HG02852 (cell line): ENCODE measurements around the gene NR1H2.

Experiments
- ATAC-seq: cut with Tn5 transposase; IDR thresholded peaks from one replicate; pipeline ENCODE4 v1.9.1; 2021; ENCODE audit warnings: mild to moderate bottlenecking, moderate library complexity; ENCODE audit not compliant: unreplicated experiment

Gene NR1H2

DNA sequence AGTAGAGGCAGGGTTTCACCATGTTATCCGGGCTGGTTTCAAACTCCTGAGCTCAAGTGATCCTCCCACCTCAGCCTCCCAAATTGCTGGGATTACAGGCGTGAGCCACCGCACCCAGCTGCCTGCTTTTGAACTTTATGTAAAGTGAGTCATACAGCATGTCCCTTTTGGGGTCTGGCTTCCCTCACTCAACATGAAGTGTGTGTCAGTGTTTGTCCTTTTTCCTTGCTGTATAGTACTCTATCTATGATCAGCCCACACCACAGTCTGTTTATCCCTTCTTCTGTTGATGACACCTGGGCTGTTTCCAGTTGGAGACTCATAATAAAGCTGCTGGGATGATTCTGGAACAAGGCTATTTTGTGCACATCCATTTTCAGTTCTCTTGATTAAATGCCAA is 44.6 kb downstream of the NR1H2 start:
- ATAC-seq, result no peak

- ATAC-seq, result no peak
Observed at GRCh38 chr19:50422397-50423278, 46.4 kb downstream of the NR1H2 start.

- no peak for ATAC-seq
Observed at GRCh38 chr19:50423279-50424113, 47.2 kb downstream of the NR1H2 start.

- ATAC-seq, result no peak
Observed at GRCh38 chr19:50425581-50425980, 49.3 kb downstream of the NR1H2 start.

DNA sequence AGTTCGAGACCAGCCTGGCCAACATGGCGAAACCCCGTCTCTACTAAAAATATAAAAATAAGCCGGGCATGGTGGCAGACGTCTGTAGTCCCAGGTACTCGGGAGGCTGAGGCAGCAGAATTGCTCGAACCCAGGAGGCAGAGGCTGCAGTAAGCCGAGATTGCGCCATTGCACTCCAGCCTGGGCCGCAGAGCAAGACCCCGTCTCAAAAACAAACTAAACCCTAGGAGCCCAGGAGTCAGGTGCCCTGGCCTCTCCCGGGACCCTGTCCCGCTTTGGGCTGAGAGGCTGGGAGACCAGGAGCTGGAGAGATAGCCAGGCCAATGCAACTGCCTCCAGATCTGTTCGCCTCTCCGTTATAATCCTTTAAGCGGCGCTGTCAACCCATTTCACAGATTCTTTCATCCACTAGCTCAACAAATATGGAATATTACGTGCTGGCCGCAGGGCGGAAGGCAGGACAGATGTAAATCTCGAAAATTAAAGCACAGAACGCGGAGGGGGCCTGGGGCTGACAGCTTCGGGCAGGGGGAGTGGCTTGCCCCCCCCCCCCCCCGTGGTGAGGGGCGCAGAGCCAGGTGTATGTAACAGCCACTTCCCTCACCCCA is 51.2 kb downstream of the NR1H2 start:
- no peak for ATAC-seq

DNA sequence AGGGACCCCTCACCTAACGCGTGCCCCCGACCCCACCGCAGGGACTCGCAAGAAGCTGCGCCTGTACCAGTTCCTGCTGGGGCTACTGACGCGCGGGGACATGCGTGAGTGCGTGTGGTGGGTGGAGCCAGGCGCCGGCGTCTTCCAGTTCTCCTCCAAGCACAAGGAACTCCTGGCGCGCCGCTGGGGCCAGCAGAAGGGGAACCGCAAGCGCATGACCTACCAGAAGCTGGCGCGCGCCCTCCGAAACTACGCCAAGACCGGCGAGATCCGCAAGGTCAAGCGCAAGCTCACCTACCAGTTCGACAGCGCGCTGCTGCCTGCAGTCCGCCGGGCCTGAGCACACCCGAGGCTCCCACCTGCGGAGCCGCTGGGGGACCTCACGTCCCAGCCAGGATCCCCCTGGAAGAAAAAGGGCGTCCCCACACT is 51.8 kb downstream of the NR1H2 start:
- no peak for ATAC-seq

DNA sequence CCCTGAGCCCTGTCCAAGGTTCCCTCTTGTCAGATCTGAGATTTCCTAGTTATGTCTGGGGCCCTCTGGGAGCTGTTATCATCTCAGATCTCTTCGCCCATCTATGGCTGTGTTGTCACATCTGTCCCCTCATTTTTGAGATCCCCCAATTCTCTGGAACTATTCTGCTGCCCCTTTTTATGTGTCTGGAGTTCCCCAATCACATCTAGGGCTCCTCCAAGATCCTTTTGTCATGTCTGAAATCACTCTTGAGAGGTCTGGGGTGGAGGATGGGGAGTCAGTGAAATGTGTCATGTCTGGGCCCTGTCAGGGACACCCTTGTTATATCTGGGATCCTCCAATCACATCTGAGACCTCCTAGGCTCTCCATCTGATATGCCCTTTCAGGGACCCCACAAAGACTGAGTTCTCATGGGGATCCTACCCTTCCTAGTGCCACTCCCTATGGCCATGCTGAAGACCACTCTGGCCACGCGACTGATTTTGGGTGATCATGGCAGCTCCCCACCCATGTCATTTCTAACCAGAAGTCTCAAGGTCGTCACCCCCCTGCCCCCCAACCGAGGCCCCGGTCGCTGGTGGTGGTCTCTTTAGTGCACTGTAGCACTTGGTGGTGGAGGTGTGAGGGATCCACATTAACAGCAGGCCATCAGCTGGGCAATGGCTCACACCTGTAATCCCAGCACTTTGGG is 52.7 kb downstream of the NR1H2 start:
- ATAC-seq, result no peak

DNA sequence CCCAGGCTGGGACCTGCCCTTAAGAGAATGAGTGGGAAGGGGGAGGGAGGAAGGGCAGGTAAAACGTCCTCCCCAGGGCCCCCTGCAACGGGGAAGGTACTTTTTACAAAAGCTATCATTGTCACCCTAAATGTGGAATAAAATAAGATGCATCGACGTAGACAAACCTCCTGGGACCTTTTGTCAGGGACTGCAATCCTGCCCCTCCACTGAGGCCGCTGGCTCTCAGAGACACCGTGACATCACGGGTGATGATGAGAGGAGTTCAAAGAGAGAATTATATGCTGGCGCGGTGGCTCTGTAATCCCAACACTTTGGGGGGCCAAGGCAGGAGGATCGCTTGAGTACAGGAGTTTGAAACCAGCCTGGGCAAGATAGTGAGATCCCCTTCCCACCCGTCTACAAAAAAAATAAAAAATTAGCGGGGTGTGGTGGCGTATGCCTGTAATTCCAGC is 54.7 kb downstream of the NR1H2 start:
- ATAC-seq, result no peak

GRCh38 chr19:50431343-50432220 is 55.3 kb downstream of the NR1H2 start:
- peak; percentile 74 for ATAC-seq

DNA sequence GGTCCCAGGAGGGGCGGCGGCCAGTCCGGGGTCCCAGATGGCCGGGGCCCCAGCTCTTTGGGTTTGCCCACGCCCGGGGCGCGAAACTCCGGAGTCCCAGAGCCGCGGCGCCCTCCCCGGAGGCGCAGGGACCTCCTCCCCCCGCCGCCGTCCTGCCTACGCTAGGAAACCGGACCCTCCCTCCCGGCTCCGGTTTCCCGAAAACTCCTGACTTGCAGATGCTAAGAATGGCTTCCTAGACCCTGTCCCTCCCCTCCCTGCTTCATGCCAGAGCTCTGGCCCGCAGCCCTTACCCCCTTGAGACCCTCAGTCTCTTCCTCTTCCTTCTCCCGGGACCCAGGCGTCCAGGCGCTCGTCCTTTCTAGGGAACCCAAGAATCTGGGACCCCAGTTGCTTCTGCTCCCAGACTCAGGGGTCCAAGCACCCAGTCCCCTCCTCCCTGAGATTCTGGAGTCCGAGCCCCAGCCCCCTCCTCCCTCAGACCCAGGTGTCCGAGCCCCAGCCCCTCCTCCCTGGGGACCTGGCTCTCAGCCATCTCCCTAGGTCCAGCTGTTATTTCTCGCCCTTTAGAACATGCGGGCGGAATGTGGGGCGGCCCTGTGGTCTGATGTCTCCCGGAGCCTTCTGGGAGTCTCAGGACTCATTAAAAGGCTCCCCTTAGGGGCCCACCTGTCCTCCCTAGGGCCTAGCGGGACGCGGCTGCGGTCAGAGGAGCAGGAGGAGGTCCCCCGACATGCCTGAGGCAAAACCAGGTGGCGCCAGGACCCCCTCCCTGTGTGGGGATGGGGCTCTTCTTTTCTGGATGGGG is 56.2 kb downstream of the NR1H2 start, which contains the start of gene MYBPC2:
Gene MYBPC2 (plus strand): TSS at position 672 of the 808 bp plus-strand sequence. CDS start 62 bp downstream, at position 734.
- ATAC-seq, result no peak
